Gastrocnemius medialis (tissue), 4 donors: ENCODE results near the gene MAD1L1. TPM values are rescaled to one million over a fixed set of nuclear protein-coding genes. Genes with fewer than 3 reads are reported as not detected.

Experiments used
- ATAC-seq, 2 donors: fragments of 150-250 bp; one replicate each; pipeline ENCODE4 v1.9.1; 2016
- DNase-seq, 2 donors: peaks; one replicate each; pipeline ENCODE4 v3.0.0-alpha.2; 2019
- H3K27ac ChIP-seq, 4 donors: fragments of 200-600 bp; sonication (generic); 1 replicate in 1 of 4; 2 replicates in 3 of 4; pipeline ENCODE4 v1.5.1; 2016 to 2018; ENCODE audit warnings: mild to moderate bottlenecking in 2 of 4, moderate library complexity in 1 of 4
- H3K27me3 ChIP-seq, 3 donors: fragments of 200-600 bp; sonication (generic) in 2 of 3; 1 replicate in 1 of 3; 2 replicates in 2 of 3; pipeline versions ENCODE4 v1.5.1 to v1.6.0; 2016 to 2019; ENCODE audit warnings: mild to moderate bottlenecking in 1 of 3, moderate library complexity in 1 of 3
- H3K36me3 ChIP-seq, 2 donors: fragments of 200-600 bp; sonication (generic) in 1 of 2; one replicate each; pipeline ENCODE4 v1.5.1; 2017 to 2018
- H3K4me1 ChIP-seq, 2 donors: fragments of 200-600 bp; sonication (generic) in 1 of 2; one replicate each; pipeline ENCODE4 v1.5.1; 2016 to 2017; ENCODE audit warnings: mild to moderate bottlenecking in 2 of 2
- H3K4me3 ChIP-seq, 4 donors: fragments of 200-600 bp; sonication (generic) in 3 of 4; 1 replicate in 1 of 4; 2 replicates in 3 of 4; pipeline ENCODE4 v1.5.1; 2016 to 2019; ENCODE audit warnings: mild to moderate bottlenecking in 2 of 4
- H3K9me3 ChIP-seq, 3 donors: fragments of 200-600 bp; sonication (generic) in 2 of 3; 1 replicate in 1 of 3; 2 replicates in 2 of 3; pipeline ENCODE4 v1.5.1; 2016 to 2019
- POLR2A ChIP-seq, 2 donors: fragments of 450-650 bp; IDR thresholded peaks; one replicate each; pipeline ENCODE4 v1.6.1; 2017; ENCODE audit warnings: antibody characterized with exemption in 2 of 2, mild to moderate bottlenecking in 2 of 2, moderate library complexity in 2 of 2
- in situ Hi-C, 4 donors: fragments of 200-750 bp; cut with MboI; loops; one replicate each; pipeline versions ENCODE4 v1.15.0 to v1.8.0; 2017; ENCODE audit warnings: low sequenced_read_pairs in 4 of 4
- intact Hi-C: fragments of 100-400 bp; cut with DNase I; formaldehyde crosslinking; loops from one replicate; pipeline ENCODE4 v1.15.1; 2023; ENCODE audit warnings: low total_unique reads
- total RNA-seq, 4 donors: library from RNA; depleted of rRNA; stranded (reverse); fragments of >200 nt; gene quantifications; one replicate each; pipeline versions ENCODE4 v1.1.0 to v1.2.3, GENCODE V29; 2016
- TF ChIP-seq, protein P1 (sequence below), 5 experiments: fragments of 450-650 bp in 3 of 5; fragments of 200-600 bp in 2 of 5; sonication (generic) in 2 of 5; IDR thresholded peaks in 4 of 5; conservative IDR thresholded peaks in 1 of 5; 1 replicate in 4 of 5; 2 replicates in 1 of 5; pipeline ENCODE4 v1.5.1; 2016 to 2019; ENCODE audit warnings: antibody characterized with exemption in 5 of 5, mild to moderate bottlenecking in 3 of 5, moderate library complexity in 3 of 5

Gene MAD1L1
- total RNA-seq, 4 donors from 2014 or later = 19.7 to 32.4 (median 22.7) TPM

DNA sequence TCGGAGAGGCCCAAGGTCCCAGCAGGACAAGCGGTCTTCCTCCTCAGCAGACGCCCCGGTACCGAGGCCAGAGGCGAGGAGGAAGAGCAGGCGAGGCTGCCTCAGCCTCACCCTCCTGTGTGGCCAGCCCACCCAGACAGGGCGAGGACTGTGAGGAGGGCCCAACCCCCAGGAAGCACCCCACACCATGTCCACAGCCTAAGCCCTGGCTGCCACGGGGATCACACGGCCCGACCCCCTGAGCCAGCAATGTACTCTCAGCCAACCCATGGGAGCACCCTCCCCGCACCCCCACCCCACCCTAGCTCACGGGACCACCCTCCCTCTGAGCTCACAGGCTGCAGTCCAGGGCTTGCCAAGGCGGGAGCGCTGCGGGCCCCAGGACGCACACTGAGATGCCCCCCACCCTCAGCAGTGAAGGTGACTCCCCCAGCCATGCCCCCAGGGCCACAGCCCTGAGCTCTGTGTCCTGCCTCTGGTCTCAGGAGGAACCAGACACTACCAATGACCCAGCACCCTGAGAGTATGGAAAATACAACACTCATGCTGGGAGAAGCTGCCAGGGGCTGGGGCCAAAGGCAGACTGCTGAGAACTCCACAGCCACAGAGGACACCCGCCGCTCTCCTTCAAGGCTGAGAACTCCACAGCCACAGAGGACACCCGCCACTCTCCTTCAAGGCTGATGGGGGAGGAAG, 93.6 kb downstream of the MAD1L1 start:
- ATAC-seq (no peak), DNase-seq (no peak)
- no peaks in the 10 kb centered on the region for H3K36me3 ChIP-seq
- intact Hi-C loops = no loop called here
- no peaks in the 10 kb centered on the region for H3K27me3 ChIP-seq
- no peak overlapping the region for H3K4me3 ChIP-seq
- in situ Hi-C loops = no loop called here
- TF ChIP-seq, protein P1, sequence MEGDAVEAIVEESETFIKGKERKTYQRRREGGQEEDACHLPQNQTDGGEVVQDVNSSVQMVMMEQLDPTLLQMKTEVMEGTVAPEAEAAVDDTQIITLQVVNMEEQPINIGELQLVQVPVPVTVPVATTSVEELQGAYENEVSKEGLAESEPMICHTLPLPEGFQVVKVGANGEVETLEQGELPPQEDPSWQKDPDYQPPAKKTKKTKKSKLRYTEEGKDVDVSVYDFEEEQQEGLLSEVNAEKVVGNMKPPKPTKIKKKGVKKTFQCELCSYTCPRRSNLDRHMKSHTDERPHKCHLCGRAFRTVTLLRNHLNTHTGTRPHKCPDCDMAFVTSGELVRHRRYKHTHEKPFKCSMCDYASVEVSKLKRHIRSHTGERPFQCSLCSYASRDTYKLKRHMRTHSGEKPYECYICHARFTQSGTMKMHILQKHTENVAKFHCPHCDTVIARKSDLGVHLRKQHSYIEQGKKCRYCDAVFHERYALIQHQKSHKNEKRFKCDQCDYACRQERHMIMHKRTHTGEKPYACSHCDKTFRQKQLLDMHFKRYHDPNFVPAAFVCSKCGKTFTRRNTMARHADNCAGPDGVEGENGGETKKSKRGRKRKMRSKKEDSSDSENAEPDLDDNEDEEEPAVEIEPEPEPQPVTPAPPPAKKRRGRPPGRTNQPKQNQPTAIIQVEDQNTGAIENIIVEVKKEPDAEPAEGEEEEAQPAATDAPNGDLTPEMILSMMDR (IDR thresholded peaks at IDR 0.05 in 4 of 5, conservative IDR thresholded peaks at IDR 0.05 in 1 of 5) = no peak
- TF ChIP-seq POLR2A (IDR thresholded peaks at IDR 0.05) = no peak
- H3K9me3 ChIP-seq = no peaks in the 10 kb centered on the region
- H3K4me1 ChIP-seq = peaks cover 0 to 18% of the 10 kb centered on the region in 2 donors
- no peak overlapping the region for H3K27ac ChIP-seq

DNA sequence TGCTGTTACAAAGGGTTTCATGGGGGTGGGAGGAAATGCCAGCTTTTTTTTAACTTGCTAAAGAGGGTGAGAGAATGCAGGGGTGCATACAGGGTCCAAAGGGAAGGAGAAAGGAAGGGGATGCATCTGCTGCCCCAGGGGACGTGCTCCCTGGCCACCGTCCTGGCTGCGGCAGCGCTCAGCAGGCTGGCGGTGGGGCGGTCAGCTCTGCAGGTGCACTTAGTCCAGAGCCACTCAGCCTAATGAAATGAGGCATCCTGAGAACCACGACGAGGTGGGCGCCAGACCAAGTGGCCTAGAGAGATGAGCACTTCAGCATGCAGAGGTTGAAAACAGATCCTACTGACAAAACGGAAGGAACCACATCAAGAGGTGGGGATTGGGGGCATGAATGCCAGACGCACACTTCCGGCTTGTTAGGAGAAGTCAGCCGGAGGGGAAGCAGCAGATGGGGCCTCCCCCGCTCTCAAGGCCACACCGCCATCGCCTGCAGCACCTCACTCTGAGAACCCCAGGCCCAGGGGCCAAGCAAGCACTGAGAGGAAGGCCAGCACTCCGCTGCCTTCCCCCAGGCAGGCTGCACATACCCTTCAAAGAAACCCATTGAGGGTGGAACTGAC, 94.5 kb downstream of the MAD1L1 start:
- no peaks in the 10 kb centered on the region for H3K36me3 ChIP-seq
- ATAC-seq (no peak), DNase-seq (no peak)
- H3K27ac ChIP-seq = no peak overlapping the region
- H3K9me3 ChIP-seq = no peaks in the 10 kb centered on the region
- intact Hi-C loops (no loop called here), in situ Hi-C loops (no loop called here)
- peaks cover 0 to 18% of the 10 kb centered on the region in 2 donors for H3K4me1 ChIP-seq
- TF ChIP-seq POLR2A (IDR thresholded peaks at IDR 0.05) = no peak
- TF ChIP-seq, protein P1 (IDR thresholded peaks at IDR 0.05 in 4 of 5, conservative IDR thresholded peaks at IDR 0.05 in 1 of 5) = no peak
- no peaks in the 10 kb centered on the region for H3K27me3 ChIP-seq
- H3K4me3 ChIP-seq = no peak overlapping the region

DNA sequence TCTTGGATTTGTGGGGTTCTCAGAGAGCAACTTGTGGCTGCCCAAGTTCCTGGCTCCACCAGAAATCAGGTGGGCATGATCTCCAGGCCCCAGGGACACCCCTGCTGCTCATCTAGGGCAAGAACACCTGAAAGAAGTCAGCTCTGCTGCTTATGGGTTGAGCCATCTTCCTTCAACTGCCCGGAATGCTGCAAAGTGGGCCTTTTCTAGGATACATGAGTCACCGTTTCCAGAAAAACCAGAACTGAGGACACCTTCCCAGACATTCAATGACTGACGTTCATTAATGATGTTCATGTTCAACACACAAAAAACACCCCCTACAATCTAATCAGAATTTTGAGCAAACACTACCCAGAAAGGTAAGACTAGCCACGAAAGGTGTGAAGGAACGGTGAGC, 98.0 kb downstream of the MAD1L1 start:
- in situ Hi-C loops = no loop called here
- intact Hi-C loops = no loop called here
- no peak for DNase-seq

DNA sequence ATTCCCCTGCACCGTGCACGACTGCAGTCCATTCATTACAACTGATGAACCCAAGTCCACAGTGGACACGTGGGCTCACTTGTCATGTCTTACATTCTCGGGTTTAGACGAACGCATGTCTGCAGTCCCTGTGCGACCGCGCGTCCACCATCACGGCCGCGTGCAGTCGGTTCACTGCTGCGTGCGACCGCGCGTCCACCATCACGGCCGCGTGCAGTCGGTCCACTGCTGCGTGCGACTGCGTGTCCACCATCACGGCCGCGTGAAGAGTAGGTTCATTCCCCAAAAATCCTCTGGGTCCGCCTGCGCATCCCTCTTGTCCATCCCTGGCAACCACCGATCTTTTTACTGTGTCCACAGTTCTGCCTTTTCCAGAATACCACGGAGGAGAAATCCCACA, 100.5 kb downstream of the MAD1L1 start:
- Histone ChIP-seq H3K36me3 (no peaks in the 10 kb centered on the region), H3K27me3 (no peaks in the 10 kb centered on the region), H3K4me3 (no peak overlapping the region), H3K4me1 (peaks cover 0 to 9% of the 10 kb centered on the region in 2 donors), H3K27ac (no peak overlapping the region), H3K9me3 (no peaks in the 10 kb centered on the region)
- DNase-seq (no peak), ATAC-seq (no peak)
- TF ChIP-seq POLR2A (IDR thresholded peaks at IDR 0.05) = no peak
- TF ChIP-seq, protein P1 (IDR thresholded peaks at IDR 0.05 in 4 of 5, conservative IDR thresholded peaks at IDR 0.05 in 1 of 5) = no peak
- intact Hi-C loops (no loop called here), in situ Hi-C loops (no loop called here)

More for the DNA sequence above, 98.0 kb downstream of the MAD1L1 start:
- no peak overlapping the region for H3K27ac ChIP-seq
- TF ChIP-seq, protein P1 (IDR thresholded peaks at IDR 0.05 in 4 of 5, conservative IDR thresholded peaks at IDR 0.05 in 1 of 5) = no peak
- TF ChIP-seq POLR2A (IDR thresholded peaks at IDR 0.05) = no peak
- no peak for ATAC-seq
- peaks cover 0 to 10% of the 10 kb centered on the region in 2 donors for H3K4me1 ChIP-seq
- H3K27me3 ChIP-seq = no peaks in the 10 kb centered on the region
- H3K9me3 ChIP-seq = no peaks in the 10 kb centered on the region
- H3K4me3 ChIP-seq = no peak overlapping the region
- no peaks in the 10 kb centered on the region for H3K36me3 ChIP-seq
